HCT116 (cell line): Measurements from ENCODE around the gene DOP1B. TPM values are rescaled to one million over a fixed set of nuclear protein-coding genes. Genes with fewer than 3 reads are reported as not detected.

Experiments used
- ATAC-seq: fragments of 200-7000 bp; cut with Tn5 transposase; 2 replicates; pipeline ENCODE4 v1.9.1; 2020; ENCODE audit warnings: mild to moderate bottlenecking, moderate library complexity
- BruUV-seq: library from RNA; stranded (reverse); fragments of 400-500 nt; replicated peaks from 2 replicates; lab custom pipeline; 2021; lab: Mats Ljungman, UMichigan
- CTCF ChIA-PET: fragments of 300-600 bp; sonication (Branson Sonifier 250); formaldehyde crosslinking; loops from one replicate; lab custom pipeline; 2021; ENCODE audit warnings: antibody characterized with exemption; lab: Charles Lee
- POLR2A ChIA-PET: fragments of 300-600, 350-600 bp; sonication (Branson Sonifier 250); formaldehyde crosslinking; loops from one replicate; lab custom pipeline; 2021; ENCODE audit warnings: antibody characterized with exemption; lab: Charles Lee
- RAD21 ChIA-PET, 2 experiments: fragments of 300-600 bp; sonication (Branson Sonifier 250); formaldehyde crosslinking; loops; one replicate each; lab custom pipeline; 2023; ENCODE audit warnings: low total read pairs in 2 of 2; ENCODE audit not compliant: uncharacterized antibody in 2 of 2, unreplicated experiment in 2 of 2, low non-redundant PET in 1 of 2; lab: Charles Lee
- DNase-seq: peaks from one replicate; pipeline ENCODE4 v3.0.0-alpha.2; 2010; ENCODE audit warnings: low read depth, low spot score
- H2AFZ ChIP-seq: fragments of 200-600 bp; shearing (Covaris generic), sonication (generic); 2 replicates; pipeline ENCODE4 v1.6.1; 2017; ENCODE audit warnings: low read depth, mixed run types, mixed read lengths, antibody characterized with exemption, low read length; ENCODE audit not compliant: poor library complexity, severe bottlenecking
- H3K27ac ChIP-seq: 2 replicates; pipeline ENCODE4 v1.5.1; 2012; ENCODE audit warnings: low read depth, low read length
- H3K27me3 ChIP-seq: fragments of 200-600 bp; sonication (generic); 2 replicates; pipeline ENCODE4 v1.6.1; 2016; ENCODE audit warnings: mixed run types, low read length, mixed read lengths; ENCODE audit not compliant: insufficient read depth
- H3K36me3 ChIP-seq, 2 experiments: fragments of 200-500 bp in 1 of 2; fragments of 200-600 bp in 1 of 2; sonication (Bioruptor generic) in 1 of 2; sonication (generic) in 1 of 2; 2 replicates each; pipeline versions ENCODE4 v1.5.1 to v1.6.1; 2014 to 2016; ENCODE audit warnings: low read length in 2 of 2, inconsistent platforms in 1 of 2, mixed read lengths in 1 of 2, mixed run types in 1 of 2; ENCODE audit not compliant: insufficient read depth in 2 of 2, control insufficient read depth in 1 of 2
- H3K4me1 ChIP-seq, 2 experiments: fragments of 200-600 bp in 1 of 2; sonication (generic) in 1 of 2; 2 replicates each; pipeline versions ENCODE4 v1.5.1 to v1.6.1; 2012 to 2017; ENCODE audit warnings: low read length in 2 of 2, inconsistent platforms in 1 of 2, mild to moderate bottlenecking in 1 of 2, mixed read lengths in 1 of 2, mixed run types in 1 of 2, moderate library complexity in 1 of 2; ENCODE audit not compliant: insufficient read depth in 2 of 2, control insufficient read depth in 1 of 2
- H3K4me2 ChIP-seq: fragments of 200-600 bp; sonication (generic); 2 replicates; pipeline ENCODE4 v1.6.1; 2017; ENCODE audit warnings: mixed run types, low read length, mixed read lengths
- H3K4me3 ChIP-seq, 2 experiments: fragments of 200-600 bp in 1 of 2; sonication (generic) in 1 of 2; replicated peaks in 1 of 2; 2 replicates each; pipeline ENCODE4 v1.5.1; 2011 to 2016; ENCODE audit warnings: low read length in 2 of 2, control low read depth in 1 of 2, low read depth in 1 of 2, mild to moderate bottlenecking in 1 of 2, mixed read lengths in 1 of 2, mixed run types in 1 of 2
- H3K79me2 ChIP-seq: fragments of 200-600 bp; sonication (generic); 2 replicates; pipeline ENCODE4 v1.6.1; 2017; ENCODE audit warnings: mild to moderate bottlenecking, mixed run types, low read length, moderate library complexity, mixed read lengths; ENCODE audit not compliant: insufficient read depth
- H3K9ac ChIP-seq: fragments of 200-600 bp; sonication (generic); 2 replicates; pipeline ENCODE4 v1.6.1; 2016; ENCODE audit warnings: low read length, mixed read lengths
- H3K9me2 ChIP-seq: fragments of 200-600 bp; sonication (generic), shearing (Covaris generic); 2 replicates; pipeline ENCODE4 v1.6.1; 2017; ENCODE audit warnings: mixed run types, mild to moderate bottlenecking, moderate library complexity; ENCODE audit not compliant: insufficient read depth
- H3K9me3 ChIP-seq, 2 experiments: fragments of 200-500 bp in 1 of 2; fragments of 200-600 bp in 1 of 2; sonication (Bioruptor generic) in 1 of 2; sonication (generic) in 1 of 2; 2 replicates each; pipeline ENCODE4 v1.6.1; 2014 to 2017; ENCODE audit warnings: low read length in 2 of 2, mixed read lengths in 2 of 2, inconsistent platforms in 1 of 2, low read depth in 1 of 2, mild to moderate bottlenecking in 1 of 2, mixed run types in 1 of 2, moderate library complexity in 1 of 2; ENCODE audit not compliant: control insufficient read depth in 1 of 2, insufficient read depth in 1 of 2
- H4K20me1 ChIP-seq: fragments of 200-600 bp; sonication (generic), shearing (Covaris generic); 2 replicates; pipeline ENCODE4 v1.6.1; 2017; ENCODE audit warnings: mixed run types, mild to moderate bottlenecking, moderate library complexity; ENCODE audit not compliant: insufficient read depth
- CBX3 ChIP-seq: IDR thresholded peaks from 2 replicates; pipeline ENCODE4 v1.6.1; 2012; ENCODE audit warnings: low read depth
- CEBPB ChIP-seq: IDR thresholded peaks from 2 replicates; pipeline ENCODE4 v1.6.1; 2012; ENCODE audit warnings: low read depth
- EGR1 ChIP-seq: IDR thresholded peaks from 2 replicates; pipeline ENCODE4 v1.6.1; 2012; ENCODE audit warnings: low read depth
- ELF1 ChIP-seq: IDR thresholded peaks from 2 replicates; pipeline ENCODE4 v1.6.1; 2012; ENCODE audit warnings: low read depth, borderline replicate concordance
- EZH2 ChIP-seq: fragments of 200-600 bp; sonication (generic); IDR thresholded peaks from 2 replicates; pipeline ENCODE4 v1.6.1; 2017; ENCODE audit warnings: antibody characterized with exemption, mixed run types
- EZH2phosphoT487 ChIP-seq: fragments of 200-600 bp; IDR thresholded peaks from 2 replicates; pipeline ENCODE4 v1.6.1; 2018; ENCODE audit warnings: antibody characterized with exemption, borderline replicate concordance
- FOSL1 ChIP-seq: IDR thresholded peaks from 2 replicates; pipeline ENCODE4 v1.6.1; 2012; ENCODE audit warnings: low read depth
- JUND ChIP-seq: IDR thresholded peaks from 2 replicates; pipeline ENCODE4 v1.6.1; 2012
- POLR2A ChIP-seq: IDR thresholded peaks from 2 replicates; pipeline ENCODE4 v1.7.0; 2011; ENCODE audit warnings: borderline replicate concordance; ENCODE audit not compliant: insufficient read depth, insufficient read length; ENCODE audit errors: extremely low read depth
- RAD21 ChIP-seq: IDR thresholded peaks from 2 replicates; pipeline ENCODE4 v1.6.1; 2012; ENCODE audit warnings: low read depth, mild to moderate bottlenecking
- SIN3A ChIP-seq: IDR thresholded peaks from 2 replicates; pipeline ENCODE4 v1.6.1; 2012; ENCODE audit warnings: low read depth
- SP1 ChIP-seq: IDR thresholded peaks from 2 replicates; pipeline ENCODE4 v1.6.1; 2012; ENCODE audit warnings: low read depth
- SRF ChIP-seq: IDR thresholded peaks from 2 replicates; pipeline ENCODE4 v1.6.1; 2012; ENCODE audit warnings: low read depth
- TCF7L2 ChIP-seq: IDR thresholded peaks from 2 replicates; pipeline ENCODE4 v1.7.0; 2011; ENCODE audit warnings: borderline replicate concordance, inconsistent platforms; ENCODE audit not compliant: insufficient read depth, insufficient read length; ENCODE audit errors: extremely low read depth
- ZNF274 ChIP-seq: fragments of 200-500 bp; sonication (Bioruptor generic); IDR thresholded peaks from 2 replicates; pipeline ENCODE4 v1.6.1; 2014; ENCODE audit warnings: mild to moderate bottlenecking, low read depth, low read length, inconsistent platforms
- intact Hi-C: fragments of 100-400 bp; cut with micrococcal nuclease; formaldehyde crosslinking; loops from 2 replicates; pipeline ENCODE4 v1.10.0; 2022
- total RNA-seq: library from RNA; stranded (reverse); gene quantifications from one replicate; pipeline ENCODE4 v1.2.1, GENCODE V29; 2021; ENCODE audit not compliant: unreplicated experiment
- TF ChIP-seq, protein P1 (sequence below): IDR thresholded peaks from 2 replicates; pipeline ENCODE4 v1.6.1; 2012; ENCODE audit warnings: low read depth
- TF ChIP-seq, protein P2 (sequence below), 3 experiments: fragments of 200-600 bp in 1 of 3; sonication (generic) in 1 of 3; IDR thresholded peaks in 2 of 3; conservative IDR thresholded peaks in 1 of 3; 2 replicates each; pipeline ENCODE4 v1.5.1; 2012 to 2017; ENCODE audit warnings: low read depth in 2 of 3, low read length in 2 of 3, antibody characterized with exemption in 1 of 3, borderline replicate concordance in 1 of 3, control low read depth in 1 of 3, mild to moderate bottlenecking in 1 of 3, mixed read lengths in 1 of 3, mixed run types in 1 of 3, moderate library complexity in 1 of 3; ENCODE audit not compliant: insufficient read depth in 1 of 3
- TF ChIP-seq, protein P3 (sequence below): IDR thresholded peaks from 2 replicates; pipeline ENCODE4 v1.6.1; 2012

Gene DOP1B
- total RNA-seq, 1 experiment from 2014 or later, result 15.4 TPM

DNA sequence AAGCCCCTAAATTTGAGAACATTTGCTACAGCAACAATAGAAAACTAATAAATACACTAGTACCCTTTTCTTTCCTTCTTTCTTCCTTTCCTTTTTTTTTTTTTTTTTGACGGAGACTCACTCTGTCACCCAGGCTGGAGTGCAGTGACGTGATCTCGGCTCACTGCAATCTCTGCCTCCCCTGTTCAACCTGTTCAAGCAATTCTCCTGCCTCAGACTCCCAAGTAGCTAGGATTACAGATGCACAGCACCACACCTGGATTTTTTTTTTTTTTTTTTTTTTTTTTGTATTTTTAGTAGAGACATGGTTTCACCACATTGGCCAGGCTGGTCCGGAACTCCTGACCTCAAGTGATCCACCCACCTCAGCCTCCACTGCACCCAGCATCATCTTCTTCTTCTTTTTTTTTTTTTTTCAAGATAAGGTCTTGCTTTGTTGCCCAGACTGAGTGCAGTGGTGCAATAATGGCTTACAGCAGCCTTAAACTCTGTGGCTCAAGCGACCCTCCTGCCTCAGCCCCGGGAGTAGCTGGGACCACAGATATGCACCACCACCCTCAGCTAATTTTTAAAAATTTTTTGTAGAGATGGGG is 41.4 kb upstream of the DOP1B start:
- Histone ChIP-seq H4K20me1 (no peaks in the 10 kb centered on the region), H2AFZ (no peak overlapping the region), H3K27ac (no peak overlapping the region), H3K4me3 (no peak overlapping the region), H3K9me2 (no peaks in the 10 kb centered on the region), H3K4me2 (no peak overlapping the region), H3K27me3 (no peaks in the 10 kb centered on the region), H3K9me3 (no peaks in the 10 kb centered on the region), H3K4me1 (peaks cover 0 to 10% of the 10 kb centered on the region in 2 experiments; a peak in 3 of 4 replicates), H3K9ac (no peak overlapping the region), H3K36me3 (no peaks in the 10 kb centered on the region), H3K79me2 (no peaks in the 10 kb centered on the region)
- ChIA-PET POLR2A (no interaction called here), CTCF (interaction anchor here (1.0 kb wide), 1 partner anchor 7 kb away, joined by 4 read pairs; no protein-coding TSS in a partner anchor), RAD21 (interaction anchor here in 1 of 2 experiments (0.7 kb wide), 1 partner anchor 88 kb away, joined by 9 read pairs; no protein-coding TSS in a partner anchor)
- DNase-seq (no peak), ATAC-seq (no peak)
- TF ChIP-seq RAD21 (no peak), EZH2phosphoT487 (no peak), EGR1 (no peak), FOSL1 (no peak), POLR2A (no peak), CEBPB (no peak), CBX3 (no peak), EZH2 (no peak), ZNF274 (no peak), TCF7L2 (no peak), SP1 (no peak), ELF1 (no peak), SRF (no peak), JUND (no peak), SIN3A (no peak)
- TF ChIP-seq, protein P1, sequence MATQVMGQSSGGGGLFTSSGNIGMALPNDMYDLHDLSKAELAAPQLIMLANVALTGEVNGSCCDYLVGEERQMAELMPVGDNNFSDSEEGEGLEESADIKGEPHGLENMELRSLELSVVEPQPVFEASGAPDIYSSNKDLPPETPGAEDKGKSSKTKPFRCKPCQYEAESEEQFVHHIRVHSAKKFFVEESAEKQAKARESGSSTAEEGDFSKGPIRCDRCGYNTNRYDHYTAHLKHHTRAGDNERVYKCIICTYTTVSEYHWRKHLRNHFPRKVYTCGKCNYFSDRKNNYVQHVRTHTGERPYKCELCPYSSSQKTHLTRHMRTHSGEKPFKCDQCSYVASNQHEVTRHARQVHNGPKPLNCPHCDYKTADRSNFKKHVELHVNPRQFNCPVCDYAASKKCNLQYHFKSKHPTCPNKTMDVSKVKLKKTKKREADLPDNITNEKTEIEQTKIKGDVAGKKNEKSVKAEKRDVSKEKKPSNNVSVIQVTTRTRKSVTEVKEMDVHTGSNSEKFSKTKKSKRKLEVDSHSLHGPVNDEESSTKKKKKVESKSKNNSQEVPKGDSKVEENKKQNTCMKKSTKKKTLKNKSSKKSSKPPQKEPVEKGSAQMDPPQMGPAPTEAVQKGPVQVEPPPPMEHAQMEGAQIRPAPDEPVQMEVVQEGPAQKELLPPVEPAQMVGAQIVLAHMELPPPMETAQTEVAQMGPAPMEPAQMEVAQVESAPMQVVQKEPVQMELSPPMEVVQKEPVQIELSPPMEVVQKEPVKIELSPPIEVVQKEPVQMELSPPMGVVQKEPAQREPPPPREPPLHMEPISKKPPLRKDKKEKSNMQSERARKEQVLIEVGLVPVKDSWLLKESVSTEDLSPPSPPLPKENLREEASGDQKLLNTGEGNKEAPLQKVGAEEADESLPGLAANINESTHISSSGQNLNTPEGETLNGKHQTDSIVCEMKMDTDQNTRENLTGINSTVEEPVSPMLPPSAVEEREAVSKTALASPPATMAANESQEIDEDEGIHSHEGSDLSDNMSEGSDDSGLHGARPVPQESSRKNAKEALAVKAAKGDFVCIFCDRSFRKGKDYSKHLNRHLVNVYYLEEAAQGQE, result no peak
- TF ChIP-seq, protein P2, sequence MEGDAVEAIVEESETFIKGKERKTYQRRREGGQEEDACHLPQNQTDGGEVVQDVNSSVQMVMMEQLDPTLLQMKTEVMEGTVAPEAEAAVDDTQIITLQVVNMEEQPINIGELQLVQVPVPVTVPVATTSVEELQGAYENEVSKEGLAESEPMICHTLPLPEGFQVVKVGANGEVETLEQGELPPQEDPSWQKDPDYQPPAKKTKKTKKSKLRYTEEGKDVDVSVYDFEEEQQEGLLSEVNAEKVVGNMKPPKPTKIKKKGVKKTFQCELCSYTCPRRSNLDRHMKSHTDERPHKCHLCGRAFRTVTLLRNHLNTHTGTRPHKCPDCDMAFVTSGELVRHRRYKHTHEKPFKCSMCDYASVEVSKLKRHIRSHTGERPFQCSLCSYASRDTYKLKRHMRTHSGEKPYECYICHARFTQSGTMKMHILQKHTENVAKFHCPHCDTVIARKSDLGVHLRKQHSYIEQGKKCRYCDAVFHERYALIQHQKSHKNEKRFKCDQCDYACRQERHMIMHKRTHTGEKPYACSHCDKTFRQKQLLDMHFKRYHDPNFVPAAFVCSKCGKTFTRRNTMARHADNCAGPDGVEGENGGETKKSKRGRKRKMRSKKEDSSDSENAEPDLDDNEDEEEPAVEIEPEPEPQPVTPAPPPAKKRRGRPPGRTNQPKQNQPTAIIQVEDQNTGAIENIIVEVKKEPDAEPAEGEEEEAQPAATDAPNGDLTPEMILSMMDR (IDR thresholded peaks at IDR 0.05 in 2 of 3, conservative IDR thresholded peaks at IDR 0.05 in 1 of 3; ENCODE audit: borderline replicate concordance in 1 of 3, insufficient read depth in 1 of 3, low read depth in 2 of 3, low read length in 2 of 3), result no peak
- TF ChIP-seq, protein P3, sequence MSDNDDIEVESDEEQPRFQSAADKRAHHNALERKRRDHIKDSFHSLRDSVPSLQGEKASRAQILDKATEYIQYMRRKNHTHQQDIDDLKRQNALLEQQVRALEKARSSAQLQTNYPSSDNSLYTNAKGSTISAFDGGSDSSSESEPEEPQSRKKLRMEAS, result no peak
- intact Hi-C loops, result no loop called here
- no TSS peak for BruUV-seq
